ENCODE measurements around the gene GPER1.
"Not testable (repeated sequence)": the region's sequence is repeated elsewhere in the genome, so short reads cannot be mapped to it uniquely, and the experiment has no call there.

Gene GPER1

DNA sequence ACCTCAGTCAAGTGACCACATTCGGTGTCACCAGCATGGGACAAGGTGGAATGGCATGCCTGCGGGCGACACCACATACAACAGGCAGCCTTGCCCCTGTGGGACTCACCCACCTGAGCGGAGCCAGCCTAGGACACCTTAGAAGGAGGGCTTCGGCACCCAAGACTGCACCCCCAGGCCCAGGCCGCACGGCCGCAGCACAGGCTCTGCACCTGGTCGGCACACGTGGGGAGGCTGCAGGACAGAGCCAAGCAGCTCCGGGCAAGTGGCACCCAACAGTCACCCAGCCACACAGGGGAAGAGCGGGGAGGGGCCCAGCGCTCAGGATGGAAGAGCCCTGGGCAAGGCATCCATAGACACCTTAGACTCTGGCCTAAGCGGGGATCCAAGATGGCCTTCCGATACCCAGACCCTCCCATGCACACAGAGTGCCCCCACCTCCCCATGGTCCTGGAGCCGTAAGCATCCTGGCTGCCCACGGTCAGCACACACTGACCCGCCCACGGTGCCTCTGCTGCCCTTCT lies 16.1 kb upstream of the GPER1 start:
- no peak for DNase-seq

DNA sequence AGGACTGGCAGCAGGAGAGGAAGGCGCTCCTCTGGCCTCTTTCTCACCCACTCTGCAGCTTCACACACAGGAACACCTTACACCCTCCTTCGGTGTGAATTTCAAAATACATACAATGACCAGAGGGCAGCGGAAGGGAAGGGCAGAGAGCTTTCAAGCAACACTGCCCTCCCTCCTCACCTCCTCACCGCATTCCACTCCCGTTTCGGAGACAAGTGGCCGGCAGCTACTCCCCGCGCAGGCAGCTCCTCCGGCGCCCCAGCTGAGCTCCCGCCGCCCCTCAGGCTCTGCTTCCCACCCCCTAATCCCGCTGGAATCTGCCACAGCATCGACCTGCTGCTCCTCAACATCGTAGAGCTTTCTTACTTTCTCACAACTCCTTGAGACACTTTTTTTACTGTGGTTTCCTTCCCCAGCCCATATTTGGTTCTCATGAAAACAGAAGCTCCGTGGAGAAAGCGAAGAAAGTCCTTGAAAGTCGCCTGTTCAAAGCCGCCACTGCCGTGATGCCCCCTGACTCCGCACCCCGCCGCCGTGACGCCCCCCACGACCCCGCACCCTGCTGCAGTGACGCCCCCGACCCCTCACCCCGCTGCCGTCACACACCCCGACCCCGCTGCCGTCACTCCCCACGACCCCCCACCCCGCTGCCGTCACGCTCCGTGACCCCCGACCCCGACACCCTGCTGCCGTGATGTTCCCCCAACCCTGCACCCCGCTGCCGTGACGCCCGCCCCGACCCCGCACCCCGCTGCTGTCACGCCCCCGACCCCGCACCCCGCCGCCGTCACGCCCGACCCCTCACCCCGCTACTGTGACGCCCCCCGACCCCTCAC lies 14.6 kb upstream of the GPER1 start:
- no peak for DNase-seq

GRCh38 chr7:1074018-1074417 lies 13.9 kb upstream of the GPER1 start:
- DNase-seq, result not testable (repeated sequence)

DNA sequence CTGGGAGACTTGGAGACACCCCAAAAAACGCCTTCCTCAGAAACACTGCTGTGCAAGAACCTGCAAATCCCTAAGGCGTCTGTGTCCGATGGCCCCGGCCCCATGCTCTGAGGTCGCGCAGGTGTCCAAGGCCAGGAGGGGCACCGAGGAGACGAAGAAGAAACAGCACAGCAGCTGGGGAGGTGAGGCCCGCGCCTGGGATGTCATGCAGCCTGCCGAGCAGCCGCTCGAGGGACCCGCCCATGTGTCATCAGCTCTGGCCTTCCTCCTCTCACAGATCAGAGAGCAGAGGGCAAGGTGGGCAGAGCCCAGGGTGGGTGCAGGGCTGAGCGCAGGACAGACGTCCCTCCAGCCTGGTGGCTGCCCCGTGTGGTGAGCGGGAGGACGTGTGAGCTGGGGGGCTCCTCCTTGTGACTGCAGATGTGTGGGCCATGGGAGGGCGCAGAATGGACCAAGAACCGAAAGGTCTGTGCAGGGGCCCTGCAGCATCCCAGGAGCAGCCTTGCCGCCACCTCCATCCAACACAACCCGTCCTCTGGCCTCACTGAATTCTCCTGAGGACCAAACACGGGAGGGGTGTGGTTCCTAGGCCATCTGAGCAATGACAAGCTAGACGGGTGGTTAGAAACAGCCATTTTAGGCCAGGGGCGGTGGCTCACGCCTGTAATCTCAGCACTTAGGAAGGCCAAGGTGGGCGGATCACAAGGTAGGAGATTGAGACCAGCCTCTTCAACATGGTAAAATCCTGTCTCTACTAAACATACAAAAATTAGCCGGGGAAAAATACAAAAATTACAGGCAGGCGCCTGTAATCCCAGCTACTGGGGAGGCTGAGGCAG lies 13.1 kb upstream of the GPER1 start:
- DNase-seq, result no peak

DNA sequence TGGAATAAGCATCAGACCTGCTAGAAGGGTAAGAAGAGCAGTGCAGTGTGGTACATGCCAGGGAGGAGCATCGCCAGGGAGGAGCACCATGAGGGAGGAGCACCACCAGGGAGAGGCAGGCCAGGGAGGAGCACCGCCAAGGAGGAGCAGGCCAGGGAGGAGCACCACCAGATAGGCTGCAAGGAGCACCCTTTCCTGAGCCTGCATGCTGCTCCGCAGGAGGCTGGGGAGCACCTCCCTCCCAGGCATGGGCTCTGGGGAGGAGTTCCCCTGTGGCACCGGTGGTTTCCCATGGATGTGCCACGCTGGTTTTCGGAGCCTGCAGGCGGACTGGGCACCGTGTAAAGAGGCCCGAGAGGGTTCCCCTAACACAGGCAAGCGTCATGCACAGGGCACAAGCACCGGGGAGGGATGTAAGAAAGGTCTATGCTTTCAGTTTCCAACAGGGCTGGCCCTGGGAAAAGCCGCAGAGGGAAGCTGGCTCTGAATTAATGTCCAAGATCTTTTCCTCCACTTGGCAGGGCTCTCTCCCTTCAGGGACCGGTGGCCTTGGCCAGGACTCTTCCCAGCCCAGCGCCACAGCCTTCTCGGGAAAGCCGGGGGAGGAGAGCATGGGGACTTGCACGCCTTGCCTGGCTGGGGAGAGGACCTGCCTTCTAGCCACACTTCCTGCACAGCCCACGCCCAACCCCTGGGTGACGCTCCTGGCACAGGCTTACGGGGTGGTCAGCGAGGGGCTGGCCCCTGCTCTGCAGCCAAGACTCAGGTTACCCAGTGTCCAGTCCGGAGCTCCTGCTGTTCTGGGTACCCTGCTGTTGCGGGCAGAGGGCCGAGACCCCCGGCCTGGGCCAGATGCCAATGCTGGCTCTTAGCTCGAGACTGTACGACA lies 11.5 kb upstream of the GPER1 start:
- DNase-seq, result no peak

DNA sequence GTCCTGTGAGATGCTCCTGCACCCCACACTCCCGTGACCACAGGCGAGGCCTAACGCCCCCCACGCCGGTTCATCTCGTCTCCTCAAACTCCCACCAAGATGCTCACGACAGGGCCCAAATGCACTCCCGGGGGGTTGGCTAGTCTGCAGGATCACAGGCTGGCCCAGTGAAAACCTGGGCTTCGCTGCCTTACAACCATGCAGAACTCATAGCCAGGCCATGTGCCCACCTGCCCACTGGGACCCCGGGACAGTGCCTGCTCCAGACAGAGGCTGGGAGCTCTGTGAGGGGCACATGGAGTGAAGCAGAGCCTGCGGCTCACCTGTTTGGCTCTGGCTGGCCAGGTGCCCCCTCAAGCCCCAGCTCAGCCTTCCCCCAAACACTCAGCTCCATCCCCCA lies 9.4 kb upstream of the GPER1 start:
- DNase-seq, result no peak

DNA sequence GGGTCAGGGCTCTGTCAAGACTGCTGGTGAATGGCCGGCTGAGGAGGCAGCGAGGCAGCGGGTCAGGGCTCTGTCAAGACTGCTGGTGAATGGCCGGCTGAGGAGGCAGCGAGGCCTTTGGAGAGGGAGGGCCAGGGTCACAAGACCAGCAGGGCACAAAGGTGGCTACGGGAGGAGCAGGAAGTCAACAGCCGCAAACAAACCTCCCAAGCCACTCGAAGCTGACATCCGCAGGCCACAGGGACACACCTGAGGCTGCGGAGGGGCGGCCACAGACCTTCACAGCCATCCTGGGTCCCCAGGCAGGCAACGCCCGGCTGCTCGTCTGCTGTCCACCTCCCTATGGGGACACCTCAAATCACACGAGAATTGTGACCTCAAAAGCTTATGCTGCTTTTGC lies 8.9 kb upstream of the GPER1 start:
- no peak for DNase-seq

DNA sequence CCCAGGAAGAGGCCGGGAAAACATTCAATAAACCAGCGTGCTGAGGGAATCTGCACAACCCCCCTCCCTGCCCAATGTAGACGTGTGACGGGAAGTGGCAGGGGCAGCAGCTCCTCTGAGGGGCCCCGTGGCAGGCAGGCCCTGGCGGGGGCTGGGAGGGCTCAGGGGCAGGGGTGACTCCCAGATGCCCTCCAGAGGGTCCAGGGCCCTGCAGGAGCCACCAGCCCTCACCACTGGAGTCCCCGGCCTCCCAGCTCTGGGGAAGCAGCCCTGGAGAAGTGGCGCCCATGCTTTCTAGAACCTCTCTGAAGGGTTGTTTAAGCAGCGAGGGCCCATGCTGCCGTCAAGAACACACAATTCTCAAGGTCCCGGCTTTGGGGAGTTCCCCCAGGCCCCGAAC lies 8.4 kb upstream of the GPER1 start:
- no peak for DNase-seq

- no peak for DNase-seq
Observed at GRCh38 chr7:1080252-1080920, 7.5 kb upstream of the GPER1 start.

- DNase-seq, result no peak
Observed at GRCh38 chr7:1080921-1081255, 7.0 kb upstream of the GPER1 start.

DNA sequence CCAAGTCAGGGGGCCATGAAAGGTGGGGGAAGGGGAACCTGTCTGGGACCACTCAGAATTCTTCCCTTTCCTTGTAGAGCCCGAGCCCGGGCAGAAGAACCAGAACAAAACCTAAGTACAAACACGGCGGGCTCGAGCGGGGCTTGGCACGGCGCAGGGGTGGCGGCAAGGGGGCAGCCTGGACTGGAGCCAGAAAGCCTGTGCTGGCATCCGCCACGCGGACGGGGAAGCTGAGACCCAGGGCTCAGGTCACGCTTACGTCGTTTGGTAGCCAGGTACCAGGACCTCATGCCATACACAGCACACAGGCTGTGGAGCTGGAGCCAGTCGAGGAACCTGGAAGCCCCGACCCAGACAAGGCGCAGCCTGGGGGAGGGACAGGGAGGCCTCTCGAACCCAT lies 6.6 kb upstream of the GPER1 start:
- DNase-seq, result no peak

DNA sequence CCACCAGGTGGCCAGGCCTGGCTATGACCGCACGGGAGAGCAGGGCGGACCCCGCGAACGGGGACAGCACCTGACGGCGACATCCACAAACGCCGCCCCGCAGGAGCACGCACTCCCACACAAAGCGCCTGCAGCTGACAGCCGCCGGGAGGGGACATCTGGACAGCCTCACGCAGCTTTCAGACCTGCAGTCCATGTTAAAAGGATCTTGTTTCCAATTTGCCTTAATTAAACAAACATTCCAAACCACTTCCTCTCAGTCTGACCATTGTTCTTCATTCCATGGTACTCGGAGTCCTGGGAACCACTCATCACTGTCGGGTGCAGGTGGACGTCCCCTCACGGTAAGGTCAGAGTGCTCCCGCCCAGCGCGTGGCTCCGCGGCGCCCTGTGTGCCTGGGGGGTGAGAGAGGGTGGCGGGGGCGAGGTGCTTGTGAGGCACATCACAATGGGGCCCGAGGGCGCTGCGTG lies 5.9 kb upstream of the GPER1 start:
- no peak for DNase-seq

DNA sequence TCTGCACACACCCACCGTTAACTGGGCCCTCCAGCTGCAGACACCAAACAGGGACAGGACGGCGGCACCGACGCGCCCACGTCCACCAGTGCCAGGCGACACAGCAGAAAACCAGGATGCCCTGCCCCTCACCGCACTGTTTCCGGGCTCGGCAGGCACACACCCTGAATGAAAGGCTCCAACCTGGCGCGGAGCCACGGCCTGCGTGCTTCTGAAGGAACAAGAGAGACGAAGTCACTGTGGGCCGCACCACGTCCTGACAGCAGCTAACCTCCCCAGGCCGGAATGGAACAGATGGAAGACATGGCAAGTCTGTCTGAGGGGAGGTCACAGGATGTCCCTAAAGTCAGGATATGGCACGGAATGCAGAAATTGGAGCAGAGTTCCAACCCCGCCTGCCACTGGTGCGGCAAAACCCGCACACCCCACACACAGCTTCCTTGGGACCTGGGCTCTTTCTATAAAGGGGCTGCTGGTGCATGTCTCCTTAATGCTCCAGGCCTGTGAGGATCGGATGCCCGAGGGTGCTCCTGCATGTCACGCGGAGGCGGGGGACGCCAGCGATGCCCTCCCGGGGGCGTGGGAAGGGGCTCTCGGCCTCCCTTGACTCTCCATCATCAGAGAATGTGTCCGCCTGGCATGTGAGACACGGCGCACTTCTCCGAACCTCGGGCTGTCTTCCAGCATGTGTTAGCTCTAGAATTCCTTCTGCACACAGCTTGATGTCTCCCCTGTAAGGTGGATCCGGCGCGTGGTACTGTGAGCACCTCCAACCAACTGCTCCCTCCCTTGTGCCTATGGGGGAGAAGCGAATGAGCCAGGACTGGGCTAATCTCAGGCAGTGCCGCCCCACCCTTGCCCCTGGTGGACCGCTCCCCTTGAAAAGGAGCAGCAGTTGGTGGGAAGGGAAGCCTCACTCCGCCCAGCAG lies 3.9 kb upstream of the GPER1 start:
- no peak for DNase-seq

- no peak for DNase-seq
Observed at GRCh38 chr7:1085266-1085665, 2.6 kb upstream of the GPER1 start.

DNA sequence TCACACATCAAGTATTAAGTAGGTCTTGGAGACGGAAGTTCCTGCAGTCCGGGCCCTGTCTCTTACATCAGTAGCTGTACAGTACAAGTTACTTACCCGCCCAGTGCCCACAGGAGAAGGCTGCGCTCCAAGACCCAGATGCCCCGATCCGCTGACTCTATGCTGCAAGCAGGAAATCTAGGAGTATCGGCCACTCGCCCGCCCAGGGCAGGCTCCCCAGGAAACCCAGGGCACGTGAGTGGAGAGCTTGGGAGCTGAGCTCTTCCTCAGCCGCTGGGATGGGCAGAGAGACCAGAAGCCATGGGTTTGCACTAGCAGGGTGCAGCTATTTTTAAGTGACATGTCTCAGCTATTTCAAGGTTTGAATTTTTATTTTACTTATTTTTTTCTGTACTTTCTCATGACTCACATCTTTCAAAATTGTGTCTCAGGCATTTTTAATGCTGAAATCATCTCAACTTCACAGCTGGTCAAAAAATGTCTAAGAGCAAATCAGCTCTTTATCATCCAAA lies 1.9 kb upstream of the GPER1 start:
- no peak for DNase-seq

GRCh38 chr7:1086588-1087464 lies 1.1 kb upstream of the GPER1 start:
- DNase-seq, result peak; percentile 59

DNA sequence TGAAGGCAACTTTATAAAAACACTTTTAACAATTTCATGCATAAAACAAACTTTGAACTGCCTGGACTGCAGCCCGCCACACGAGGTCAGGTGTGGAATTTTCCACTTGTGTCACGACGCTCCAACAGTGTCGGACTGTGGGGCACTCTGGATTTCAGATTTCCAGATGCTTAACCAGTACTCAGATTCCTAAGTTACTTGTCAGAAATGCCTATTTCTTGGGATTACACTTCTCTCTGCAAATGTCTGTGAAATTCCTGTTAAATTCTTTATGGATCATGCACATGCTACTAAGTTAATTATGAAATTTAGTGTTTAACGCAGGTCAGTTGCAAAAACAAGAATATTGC lies 473 bp upstream of the GPER1 start:
- no peak for DNase-seq

GRCh38 chr7:1090236-1090635 lies 2.3 kb downstream of the GPER1 start:
- DNase-seq, result no peak

DNA sequence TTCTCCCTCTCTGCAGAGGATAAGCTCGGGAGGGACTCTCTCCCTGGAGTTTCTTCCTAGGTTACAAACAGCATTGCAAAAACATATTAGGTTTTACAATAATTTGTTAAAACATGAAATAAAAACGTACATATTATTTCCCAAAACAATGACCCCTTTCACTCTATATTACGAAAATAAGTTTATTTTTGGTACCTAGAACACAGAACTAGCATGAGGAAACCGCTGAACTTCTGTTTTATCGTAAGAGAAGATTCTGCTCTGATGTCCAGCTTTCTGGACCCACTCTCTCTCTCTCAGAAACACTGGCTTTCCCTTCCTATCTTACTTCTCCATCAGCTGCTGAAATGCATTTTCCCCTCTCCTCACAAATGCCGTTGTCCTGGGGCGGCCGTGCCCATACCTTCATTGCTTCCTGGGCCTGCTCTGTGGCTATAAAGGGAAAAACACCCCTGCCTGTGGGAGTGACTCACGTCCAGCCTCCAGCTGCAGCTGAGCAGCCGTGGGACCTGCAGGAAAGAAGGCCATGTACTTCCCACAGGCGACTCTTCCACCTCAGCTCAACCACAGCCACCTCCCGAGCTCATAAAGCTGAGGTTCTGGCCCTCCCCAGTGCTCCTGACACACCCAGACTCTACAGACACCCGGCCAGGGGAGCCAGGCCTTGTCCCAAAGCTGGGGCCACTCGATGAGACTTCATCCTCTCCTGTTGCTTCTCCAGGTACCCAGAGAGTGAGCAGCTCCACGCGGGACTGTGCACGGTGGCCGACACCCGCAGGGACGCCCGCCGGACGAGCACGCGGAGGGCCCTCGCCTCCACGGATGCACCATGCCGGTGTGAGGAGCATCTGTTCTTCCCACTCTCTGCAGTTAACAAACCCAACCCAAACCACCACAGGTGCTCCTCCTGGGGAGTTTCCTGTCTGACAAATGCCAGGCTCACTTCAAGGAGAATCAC lies 3.1 kb downstream of the GPER1 start:
- no peak for DNase-seq
